ENCODE measurements around the gene KLF13.

Gene KLF13

DNA sequence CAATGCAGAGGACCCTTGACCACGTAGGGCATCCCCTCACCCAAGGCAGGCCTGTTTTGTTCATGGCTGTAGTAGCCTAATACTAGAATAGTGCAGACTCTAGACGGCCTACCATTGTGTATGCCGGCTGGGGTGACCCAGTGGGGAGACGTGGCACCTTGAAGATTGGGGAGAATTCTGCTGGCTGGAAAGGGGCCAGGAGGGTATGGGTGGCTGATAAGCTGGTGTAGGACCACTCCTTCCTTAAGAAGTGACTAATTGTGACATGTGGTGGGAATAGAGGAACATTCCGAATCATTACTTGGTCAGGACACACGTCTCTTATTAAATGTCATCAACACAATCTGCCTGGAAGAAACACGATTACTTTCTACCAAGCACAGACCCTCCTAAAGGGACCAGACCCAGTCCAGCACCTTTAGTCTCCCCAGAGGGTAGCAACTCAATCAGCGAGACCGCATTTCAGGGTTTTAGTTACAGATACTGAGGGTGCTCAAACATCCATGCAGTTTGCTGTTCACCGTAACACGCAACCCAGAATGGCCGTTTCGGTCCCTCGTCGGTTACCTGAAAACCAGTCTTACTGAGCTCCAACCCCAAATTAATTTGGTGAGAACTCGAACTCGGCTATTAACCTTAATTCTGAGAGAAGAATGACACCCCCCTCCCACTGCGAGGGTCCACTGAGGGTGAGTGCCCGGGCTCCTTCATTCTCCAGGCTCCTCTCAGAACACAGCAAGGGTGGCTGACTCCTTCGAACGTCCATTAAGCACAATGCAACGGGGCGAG lies 1.6 kb upstream of the KLF13 start:
- Histone ChIP-seq H3K4me3 (ENCODE audit: low read depth in 1 of 5, low read length in 5 of 5) (peak overlapping the region; percentile 58 to 84 (median 77)), H3K9me3 (ENCODE audit: control insufficient read depth in 5 of 5, low read length in 5 of 5) (peaks cover 0 to 3% (median 0%) of the 10 kb centered on the region in 5 donors), H3K9ac (ENCODE audit: low read length in 5 of 5) (peak overlapping the region; percentile 8 to 83 (median 63)), H3K27ac (ENCODE audit: low read depth, low read length) (peak overlapping the region; percentile 90), H3K36me3 (ENCODE audit: control insufficient read depth in 5 of 5, insufficient read depth in 5 of 5, low read length in 5 of 5) (no peaks in the 10 kb centered on the region), H3K27me3 (ENCODE audit: control insufficient read depth in 5 of 5, insufficient read depth in 4 of 5, low read length in 5 of 5) (no peaks in the 10 kb centered on the region), H3K4me1 (ENCODE audit: control insufficient read depth in 5 of 5, insufficient read depth in 5 of 5, low read length in 5 of 5) (peaks cover 6 to 38% (median 29%) of the 10 kb centered on the region in 5 donors)

DNA sequence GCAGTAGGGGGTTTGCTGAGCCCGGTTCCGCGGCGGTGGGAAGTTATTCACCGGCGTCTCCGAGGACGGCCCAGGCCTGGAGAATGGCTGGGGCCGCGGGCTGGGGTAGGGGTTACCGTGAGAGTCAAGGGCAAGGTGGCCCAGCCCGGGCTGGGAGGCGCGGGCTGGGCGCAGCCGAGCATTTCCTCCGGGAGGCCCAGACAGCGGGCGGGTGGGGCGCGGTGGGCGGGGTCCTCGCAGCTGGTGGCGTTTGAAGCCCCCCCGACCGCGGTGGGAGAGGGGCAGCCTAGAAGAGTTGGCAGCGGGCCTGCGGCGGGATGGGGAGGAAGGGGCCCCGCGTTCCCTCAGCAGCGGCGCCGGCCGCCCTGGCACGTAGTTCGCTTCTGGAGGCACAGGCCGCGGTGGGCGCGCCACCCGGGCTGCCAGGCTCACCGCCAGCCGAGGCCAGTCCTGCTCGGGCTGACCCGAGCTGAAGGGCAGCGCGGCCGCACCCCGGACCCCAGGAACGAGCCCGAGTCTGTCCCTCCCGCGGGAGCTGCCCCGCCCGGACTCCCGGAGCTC lies 960 bp upstream of the KLF13 start:
- H3K4me3 ChIP-seq (ENCODE audit: low read depth in 1 of 5, low read length in 5 of 5) = peak overlapping the region; percentile 58 to 84 (median 77)
- H3K36me3 ChIP-seq (ENCODE audit: control insufficient read depth in 5 of 5, insufficient read depth in 5 of 5, low read length in 5 of 5) = no peaks in the 10 kb centered on the region
- peak overlapping the region in 4 of 5 donors; percentile 63 to 83 (median 74) for H3K9ac ChIP-seq (ENCODE audit: low read length in 5 of 5)
- peak overlapping the region; percentile 90 for H3K27ac ChIP-seq (ENCODE audit: low read depth, low read length)
- peaks cover 6 to 45% (median 36%) of the 10 kb centered on the region in 5 donors for H3K4me1 ChIP-seq (ENCODE audit: control insufficient read depth in 5 of 5, insufficient read depth in 5 of 5, low read length in 5 of 5)
- no peaks in the 10 kb centered on the region for H3K27me3 ChIP-seq (ENCODE audit: control insufficient read depth in 5 of 5, insufficient read depth in 4 of 5, low read length in 5 of 5)
- H3K9me3 ChIP-seq (ENCODE audit: control insufficient read depth in 5 of 5, low read length in 5 of 5) = peaks cover 0 to 3% (median 0%) of the 10 kb centered on the region in 5 donors

DNA sequence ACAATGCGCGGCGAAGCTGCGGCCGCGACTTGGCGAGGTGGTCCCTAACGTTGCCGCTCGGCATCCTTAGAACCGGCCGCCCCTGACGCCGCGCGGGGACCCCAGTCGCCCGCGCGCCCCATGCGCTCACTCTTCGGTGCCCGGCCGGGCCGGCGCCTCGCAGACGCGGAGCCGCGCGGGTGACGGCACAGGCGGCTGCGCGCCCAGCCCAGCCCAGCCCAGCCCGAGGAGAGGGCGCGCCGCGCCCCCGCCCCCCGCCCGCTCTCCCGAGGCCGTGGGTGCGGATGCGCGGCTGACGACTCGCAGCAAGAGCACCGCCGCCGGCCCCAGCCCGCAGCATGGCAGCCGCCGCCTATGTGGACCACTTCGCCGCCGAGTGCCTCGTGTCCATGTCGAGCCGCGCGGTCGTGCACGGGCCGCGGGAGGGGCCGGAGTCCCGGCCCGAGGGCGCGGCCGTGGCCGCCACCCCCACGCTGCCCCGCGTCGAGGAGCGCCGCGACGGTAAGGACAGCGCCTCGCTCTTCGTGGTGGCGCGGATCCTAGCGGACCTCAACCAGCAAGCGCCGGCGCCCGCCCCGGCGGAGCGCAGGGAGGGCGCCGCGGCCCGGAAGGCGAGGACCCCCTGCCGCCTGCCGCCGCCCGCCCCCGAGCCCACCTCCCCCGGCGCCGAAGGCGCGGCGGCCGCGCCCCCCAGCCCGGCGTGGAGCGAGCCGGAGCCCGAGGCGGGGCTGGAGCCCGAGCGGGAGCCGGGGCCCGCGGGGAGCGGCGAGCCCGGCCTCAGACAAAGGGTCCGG lies 437 bp downstream of the KLF13 start:
- Histone ChIP-seq H3K27ac (ENCODE audit: low read depth, low read length) (peak overlapping the region; percentile 90), H3K36me3 (ENCODE audit: control insufficient read depth in 5 of 5, insufficient read depth in 5 of 5, low read length in 5 of 5) (no peaks in the 10 kb centered on the region), H3K27me3 (ENCODE audit: control insufficient read depth in 5 of 5, insufficient read depth in 4 of 5, low read length in 5 of 5) (no peaks in the 10 kb centered on the region), H3K9me3 (ENCODE audit: control insufficient read depth in 5 of 5, low read length in 5 of 5) (no peaks in the 10 kb centered on the region), H3K9ac (ENCODE audit: low read length in 5 of 5) (peak overlapping the region in 2 of 5 donors; percentile 52 to 71), H3K4me3 (ENCODE audit: low read depth in 1 of 5, low read length in 5 of 5) (peak overlapping the region in 4 of 5 donors; percentile 63 to 84 (median 78)), H3K4me1 (ENCODE audit: control insufficient read depth in 5 of 5, insufficient read depth in 5 of 5, low read length in 5 of 5) (peaks cover 12 to 59% (median 50%) of the 10 kb centered on the region in 5 donors)

DNA sequence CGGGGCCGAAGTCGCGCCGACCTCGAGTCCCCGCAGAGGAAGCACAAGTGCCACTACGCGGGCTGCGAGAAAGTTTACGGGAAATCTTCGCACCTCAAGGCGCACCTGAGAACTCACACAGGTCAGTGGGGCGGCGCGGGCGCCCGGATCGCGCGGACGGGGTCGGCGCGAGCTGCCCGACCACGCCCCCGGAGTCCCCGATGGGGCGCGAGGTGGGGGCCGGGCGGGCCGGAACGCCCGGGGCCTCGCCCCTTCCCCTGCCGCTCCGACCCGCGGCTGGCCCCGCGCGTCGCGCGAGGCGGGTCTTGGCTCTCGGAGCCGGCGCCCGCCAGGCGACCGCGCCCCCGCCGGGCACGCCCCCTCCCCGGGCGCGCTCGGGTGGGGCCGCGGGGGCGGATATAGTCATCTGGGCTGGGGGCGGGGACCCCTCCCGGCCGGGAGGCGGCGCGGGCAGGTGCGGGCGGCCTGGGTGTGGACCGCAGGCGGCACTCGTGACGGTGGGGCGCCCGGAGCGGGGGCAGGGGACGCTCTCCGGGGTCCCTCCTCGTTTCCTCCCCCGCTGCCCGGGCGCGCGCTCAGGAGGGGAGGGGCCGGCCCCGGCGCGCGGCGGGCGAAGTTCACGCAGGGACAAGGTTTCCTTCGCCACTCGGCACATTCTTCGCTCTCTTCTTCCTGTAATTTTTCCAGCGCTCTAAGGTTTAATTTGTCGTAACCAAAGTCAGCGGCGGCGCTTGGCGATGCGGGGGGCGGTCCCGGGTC lies 1.2 kb downstream of the KLF13 start:
- Histone ChIP-seq H3K4me1 (ENCODE audit: control insufficient read depth in 5 of 5, insufficient read depth in 5 of 5, low read length in 5 of 5) (peaks cover 12 to 67% (median 57%) of the 10 kb centered on the region in 5 donors), H3K4me3 (ENCODE audit: low read depth in 1 of 5, low read length in 5 of 5) (peak overlapping the region in 4 of 5 donors; percentile 63 to 84 (median 78)), H3K36me3 (ENCODE audit: control insufficient read depth in 5 of 5, insufficient read depth in 5 of 5, low read length in 5 of 5) (no peaks in the 10 kb centered on the region), H3K9me3 (ENCODE audit: control insufficient read depth in 5 of 5, low read length in 5 of 5) (no peaks in the 10 kb centered on the region), H3K27me3 (ENCODE audit: control insufficient read depth in 5 of 5, insufficient read depth in 4 of 5, low read length in 5 of 5) (no peaks in the 10 kb centered on the region), H3K9ac (ENCODE audit: low read length in 5 of 5) (peak overlapping the region in 4 of 5 donors; percentile 54 to 77 (median 65)), H3K27ac (ENCODE audit: low read depth, low read length) (peak overlapping the region; percentile 93)

DNA sequence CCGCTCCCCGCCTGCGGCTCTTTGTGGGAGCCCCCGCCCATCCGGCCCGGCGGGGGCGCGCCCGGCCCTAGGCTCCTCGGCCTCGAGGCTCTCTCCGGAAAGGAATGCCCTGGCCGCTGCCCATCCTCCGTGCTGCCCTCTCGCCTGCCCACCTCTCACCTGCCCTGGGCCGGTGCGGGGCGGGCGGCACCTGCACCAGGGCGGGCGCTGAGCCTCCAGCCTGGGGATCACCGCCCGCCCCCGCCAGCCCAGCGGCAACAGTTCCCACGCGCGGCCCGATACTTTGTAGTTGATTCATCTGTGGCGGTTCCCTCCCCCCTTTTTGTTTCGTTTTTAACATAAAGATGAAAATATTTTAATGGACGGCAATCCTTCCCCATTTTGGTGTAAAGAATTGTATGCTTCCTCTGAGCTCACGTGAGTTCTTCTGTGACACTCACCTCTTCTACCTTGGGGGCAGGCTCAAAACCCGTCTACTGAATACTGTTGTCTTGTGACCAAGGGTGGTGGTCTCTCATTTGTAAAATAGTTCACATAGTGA lies 1.9 kb downstream of the KLF13 start:
- no peaks in the 10 kb centered on the region for H3K27me3 ChIP-seq (ENCODE audit: control insufficient read depth in 5 of 5, insufficient read depth in 4 of 5, low read length in 5 of 5)
- peak overlapping the region; percentile 63 to 84 (median 71) for H3K4me3 ChIP-seq (ENCODE audit: low read depth in 1 of 5, low read length in 5 of 5)
- no peaks in the 10 kb centered on the region for H3K36me3 ChIP-seq (ENCODE audit: control insufficient read depth in 5 of 5, insufficient read depth in 5 of 5, low read length in 5 of 5)
- peak overlapping the region; percentile 93 for H3K27ac ChIP-seq (ENCODE audit: low read depth, low read length)
- H3K4me1 ChIP-seq (ENCODE audit: control insufficient read depth in 5 of 5, insufficient read depth in 5 of 5, low read length in 5 of 5) = peaks cover 12 to 71% (median 61%) of the 10 kb centered on the region in 5 donors
- peak overlapping the region in 4 of 5 donors; percentile 54 to 77 (median 65) for H3K9ac ChIP-seq (ENCODE audit: low read length in 5 of 5)
- no peaks in the 10 kb centered on the region for H3K9me3 ChIP-seq (ENCODE audit: control insufficient read depth in 5 of 5, low read length in 5 of 5)

DNA sequence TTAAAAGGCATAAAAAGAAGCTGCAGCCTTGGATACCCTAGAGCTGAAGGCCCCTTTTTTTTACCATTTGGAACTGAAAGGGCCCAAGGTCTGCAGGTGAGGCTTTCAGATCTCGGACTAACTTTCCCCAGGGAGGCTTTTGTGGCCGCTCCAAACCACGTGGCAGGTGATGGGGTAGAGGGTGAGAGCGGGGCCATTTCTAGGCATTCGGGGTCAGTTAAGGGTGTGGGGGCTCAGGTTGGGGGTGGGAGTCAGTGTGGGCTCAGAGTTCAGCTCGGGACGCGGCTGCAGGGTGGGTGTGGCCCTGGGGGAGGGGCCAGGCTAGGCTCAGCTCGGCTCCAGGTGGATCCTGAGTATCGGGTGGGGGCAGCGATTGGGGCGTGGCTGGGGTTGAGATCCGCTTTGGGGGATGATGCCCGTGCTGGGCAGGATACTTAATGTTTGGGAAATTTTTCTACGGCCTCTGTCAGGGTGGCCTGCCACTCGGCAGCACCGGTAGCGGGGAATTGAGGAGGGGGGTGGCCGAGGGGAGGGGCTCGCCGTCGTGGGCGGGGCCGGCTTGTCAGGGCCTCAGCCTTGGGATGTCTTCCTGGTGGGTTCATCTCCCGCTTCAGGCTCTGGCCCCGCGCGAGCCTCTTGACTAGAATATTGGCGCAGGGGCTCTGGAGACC lies 2.5 kb downstream of the KLF13 start:
- Histone ChIP-seq H3K27me3 (ENCODE audit: control insufficient read depth in 5 of 5, insufficient read depth in 4 of 5, low read length in 5 of 5) (no peaks in the 10 kb centered on the region), H3K9ac (ENCODE audit: low read length in 5 of 5) (peak overlapping the region in 4 of 5 donors; percentile 54 to 77 (median 65)), H3K27ac (ENCODE audit: low read depth, low read length) (peak overlapping the region; percentile 93), H3K9me3 (ENCODE audit: control insufficient read depth in 5 of 5, low read length in 5 of 5) (no peaks in the 10 kb centered on the region), H3K4me1 (ENCODE audit: control insufficient read depth in 5 of 5, insufficient read depth in 5 of 5, low read length in 5 of 5) (peaks cover 12 to 71% (median 64%) of the 10 kb centered on the region in 5 donors), H3K4me3 (ENCODE audit: low read depth in 1 of 5, low read length in 5 of 5) (peak overlapping the region; percentile 63 to 84 (median 71)), H3K36me3 (ENCODE audit: control insufficient read depth in 5 of 5, insufficient read depth in 5 of 5, low read length in 5 of 5) (no peaks in the 10 kb centered on the region)

DNA sequence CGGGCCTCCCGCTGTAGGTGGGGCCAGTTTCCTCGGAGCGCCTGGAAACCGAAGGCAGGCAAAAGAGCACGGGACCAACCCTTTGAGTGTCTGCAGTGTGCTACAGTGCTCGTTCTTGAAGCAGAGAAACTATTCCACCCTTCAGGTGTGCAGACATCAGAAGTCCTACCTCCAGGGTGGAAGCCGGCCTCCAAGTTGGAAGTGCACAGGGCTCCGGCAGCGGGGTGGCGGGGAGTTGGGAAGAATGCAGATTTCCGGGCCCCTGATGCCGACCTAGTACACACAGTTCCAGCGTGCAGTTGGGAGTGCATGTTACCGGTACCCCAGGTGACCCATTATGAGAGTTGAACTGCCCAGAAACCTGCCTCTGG lies 3.0 kb downstream of the KLF13 start:
- no peaks in the 10 kb centered on the region for H3K36me3 ChIP-seq (ENCODE audit: control insufficient read depth in 5 of 5, insufficient read depth in 5 of 5, low read length in 5 of 5)
- H3K9me3 ChIP-seq (ENCODE audit: control insufficient read depth in 5 of 5, low read length in 5 of 5) = no peaks in the 10 kb centered on the region
- peak overlapping the region; percentile 93 for H3K27ac ChIP-seq (ENCODE audit: low read depth, low read length)
- H3K27me3 ChIP-seq (ENCODE audit: control insufficient read depth in 5 of 5, insufficient read depth in 4 of 5, low read length in 5 of 5) = no peaks in the 10 kb centered on the region
- H3K9ac ChIP-seq (ENCODE audit: low read length in 5 of 5) = peak overlapping the region in 1 of 5 donors; percentile 26
- H3K4me3 ChIP-seq (ENCODE audit: low read depth in 1 of 5, low read length in 5 of 5) = peak overlapping the region in 4 of 5 donors; percentile 63 to 84 (median 74)
- peaks cover 12 to 70% (median 66%) of the 10 kb centered on the region in 5 donors for H3K4me1 ChIP-seq (ENCODE audit: control insufficient read depth in 5 of 5, insufficient read depth in 5 of 5, low read length in 5 of 5)

DNA sequence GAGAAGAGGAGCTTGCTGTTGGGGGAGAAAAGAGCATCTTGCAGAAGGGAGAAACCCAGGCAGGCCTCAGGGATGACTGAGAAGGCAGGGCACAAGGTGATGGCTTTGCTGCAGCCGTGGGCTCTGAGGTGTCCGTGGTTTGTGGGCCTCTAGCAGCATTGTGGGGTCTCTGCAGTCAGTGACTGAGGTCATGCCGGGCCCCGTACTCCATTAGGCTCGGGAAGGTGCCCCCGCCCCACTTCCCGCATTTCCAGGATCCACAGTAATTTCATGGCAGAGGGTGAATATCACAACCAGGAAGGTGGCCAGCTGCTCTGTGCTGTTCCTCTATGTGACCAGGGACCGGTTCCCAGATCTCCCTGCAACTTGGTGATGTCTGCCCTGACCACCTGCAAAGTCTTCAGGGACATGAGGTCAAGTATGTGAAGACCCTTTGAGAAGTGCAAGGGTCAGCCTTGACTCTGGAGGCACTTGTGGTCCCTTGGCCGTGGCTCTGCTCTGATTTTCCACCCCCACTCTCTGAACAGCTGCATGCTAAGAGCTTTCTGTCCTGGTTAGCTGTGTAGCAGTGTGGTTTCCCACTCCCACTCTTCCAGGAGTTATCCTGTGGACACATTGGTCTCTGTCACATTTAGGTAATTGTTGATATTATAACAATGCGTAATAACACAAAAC lies 3.6 kb downstream of the KLF13 start:
- H3K4me3 ChIP-seq (ENCODE audit: low read depth in 1 of 5, low read length in 5 of 5) = peak overlapping the region in 3 of 5 donors; percentile 63 to 84 (median 77)
- H3K9me3 ChIP-seq (ENCODE audit: control insufficient read depth in 5 of 5, low read length in 5 of 5) = no peaks in the 10 kb centered on the region
- no peaks in the 10 kb centered on the region for H3K27me3 ChIP-seq (ENCODE audit: control insufficient read depth in 5 of 5, insufficient read depth in 4 of 5, low read length in 5 of 5)
- H3K36me3 ChIP-seq (ENCODE audit: control insufficient read depth in 5 of 5, insufficient read depth in 5 of 5, low read length in 5 of 5) = no peaks in the 10 kb centered on the region
- H3K4me1 ChIP-seq (ENCODE audit: control insufficient read depth in 5 of 5, insufficient read depth in 5 of 5, low read length in 5 of 5) = peaks cover 13 to 70% (median 66%) of the 10 kb centered on the region in 5 donors
- H3K9ac ChIP-seq (ENCODE audit: low read length in 5 of 5) = peak overlapping the region in 1 of 5 donors; percentile 26
- H3K27ac ChIP-seq (ENCODE audit: low read depth, low read length) = peak overlapping the region; percentile 93

Measured in subcutaneous abdominal adipose tissue (tissue), 5 donors.